Activated naive CD4-positive, alpha-beta T cell treated with anti-CD3 and anti-CD28 coated beads, Interleukin-2, amount 10 ng/mL, durations not matched to agents 7 days and 5 days (primary cell): ENCODE results near the gene MICAL2.

Experiments used
- CTCF ChIA-PET: fragments of 350-600 bp; sonication (Branson Sonifier 250); formaldehyde crosslinking; loops from one replicate; lab custom pipeline; 2021; ENCODE audit warnings: antibody characterized with exemption; lab: Charles Lee
- DNase-seq: peaks from one replicate; pipeline ENCODE4 v3.0.0-alpha.2; 2020
- H3K27ac Mint-ChIP-seq: one replicate; pipeline ENCODE4 v1.8.0; 2021; ENCODE audit warnings: mild to moderate bottlenecking, moderate library complexity, mixed read lengths
- H3K27me3 Mint-ChIP-seq: one replicate; pipeline ENCODE4 v1.8.0; 2021; ENCODE audit warnings: mild to moderate bottlenecking, mixed read lengths
- H3K36me3 Mint-ChIP-seq: one replicate; pipeline ENCODE4 v1.8.0; 2021; ENCODE audit warnings: mixed read lengths
- H3K4me1 Mint-ChIP-seq: one replicate; pipeline ENCODE4 v1.8.0; 2021; ENCODE audit warnings: mixed read lengths
- H3K4me3 Mint-ChIP-seq: one replicate; pipeline ENCODE4 v1.8.0; 2021; ENCODE audit warnings: mild to moderate bottlenecking, moderate library complexity, mixed read lengths
- H3K9me3 Mint-ChIP-seq: one replicate; pipeline ENCODE4 v1.8.0; 2021; ENCODE audit warnings: mixed read lengths

MICAL2 gene

DNA sequence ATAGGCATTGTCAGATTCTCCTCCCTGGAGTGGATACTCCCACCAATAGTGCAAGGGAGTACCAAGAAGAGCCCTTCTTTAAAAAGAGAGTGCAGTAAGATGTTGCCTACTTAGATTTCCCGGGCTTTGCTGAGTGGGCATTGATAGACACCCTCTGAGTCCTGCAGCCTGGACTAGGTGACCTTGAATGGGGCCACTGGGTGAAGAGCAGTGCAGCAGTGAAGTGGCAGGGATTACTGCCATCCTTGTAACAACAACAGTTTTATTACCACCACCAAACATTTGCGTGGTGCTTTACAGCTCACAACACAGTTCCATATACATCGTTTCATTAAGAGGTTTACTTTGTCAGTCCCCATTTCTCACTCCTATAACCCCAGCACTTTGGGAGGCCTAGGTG is 59.4 kb downstream of the MICAL2 start:
- peaks cover 6% of the 10 kb centered on the region for H3K36me3 Mint-ChIP-seq
- no peak overlapping the region for H3K27ac Mint-ChIP-seq
- no peaks in the 10 kb centered on the region for H3K27me3 Mint-ChIP-seq

GRCh38 chr11:12170501-12170900 is 60.1 kb downstream of the MICAL2 start:
- peaks cover 6% of the 10 kb centered on the region for H3K36me3 Mint-ChIP-seq
- H3K9me3 Mint-ChIP-seq: peaks cover 3% of the 10 kb centered on the region
- H3K27ac Mint-ChIP-seq: no peak overlapping the region
- CTCF ChIA-PET: interaction anchor here (3.4 kb wide), 1 partner anchor 66 kb away, joined by 11 read pairs; no protein-coding TSS in a partner anchor
- no peaks in the 10 kb centered on the region for H3K27me3 Mint-ChIP-seq
- peaks cover 36% of the 10 kb centered on the region for H3K4me1 Mint-ChIP-seq
- DNase-seq: no peak
- no peak overlapping the region for H3K4me3 Mint-ChIP-seq

More for the DNA sequence above, 59.4 kb downstream of the MICAL2 start:
- no peak overlapping the region for H3K4me3 Mint-ChIP-seq
- H3K4me1 Mint-ChIP-seq: peaks cover 31% of the 10 kb centered on the region
- no peak for DNase-seq
- CTCF ChIA-PET: no interaction called here
- peaks cover 3% of the 10 kb centered on the region for H3K9me3 Mint-ChIP-seq

GRCh38 chr11:12170984-12171383 is 60.6 kb downstream of the MICAL2 start:
- no peaks in the 10 kb centered on the region for H3K27me3 Mint-ChIP-seq
- H3K4me3 Mint-ChIP-seq: no peak overlapping the region
- peaks cover 6% of the 10 kb centered on the region for H3K36me3 Mint-ChIP-seq
- H3K4me1 Mint-ChIP-seq: peaks cover 41% of the 10 kb centered on the region
- H3K27ac Mint-ChIP-seq: no peak overlapping the region
- peaks cover 3% of the 10 kb centered on the region for H3K9me3 Mint-ChIP-seq
- no peak for DNase-seq
- CTCF ChIA-PET: interaction anchor here (1.5 to 3.4 kb wide), 2 partner anchors 20 to 65 kb away, joined by 5 to 11 read pairs; no protein-coding TSS in a partner anchor

DNA sequence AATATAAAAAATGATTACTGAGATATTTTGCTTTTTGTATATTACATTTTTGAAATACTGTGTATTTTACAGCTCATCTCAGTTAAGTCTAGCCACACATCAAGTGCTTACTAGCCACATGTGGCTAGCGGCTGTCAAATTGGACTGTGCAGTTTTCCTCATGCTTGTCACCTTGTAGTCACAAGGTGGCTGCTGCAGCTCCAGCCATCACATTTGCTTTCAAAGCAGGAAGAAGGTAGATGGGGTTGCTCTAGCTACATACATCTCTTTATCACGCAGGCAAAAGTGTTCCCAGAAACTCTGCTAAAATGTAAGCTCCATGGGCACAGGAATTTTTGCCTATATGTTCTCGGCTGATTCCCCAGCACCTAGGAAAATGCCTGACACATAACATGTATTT is 61.5 kb downstream of the MICAL2 start:
- H3K27ac Mint-ChIP-seq: no peak overlapping the region
- CTCF ChIA-PET: interaction anchor here (1.0 to 3.4 kb wide), 5 partner anchors 15 to 85 kb away, joined by 3 to 11 read pairs (median 3); no protein-coding TSS in a partner anchor
- peaks cover 10% of the 10 kb centered on the region for H3K36me3 Mint-ChIP-seq
- H3K9me3 Mint-ChIP-seq: peaks cover 3% of the 10 kb centered on the region
- H3K4me3 Mint-ChIP-seq: no peak overlapping the region
- H3K4me1 Mint-ChIP-seq: peaks cover 45% of the 10 kb centered on the region
- H3K27me3 Mint-ChIP-seq: no peaks in the 10 kb centered on the region
- no peak for DNase-seq

- CTCF ChIA-PET: interaction anchor here (0.7 to 3.4 kb wide), 8 partner anchors 9 to 86 kb away, joined by 3 to 11 read pairs (median 3); no protein-coding TSS in a partner anchor
- H3K4me1 Mint-ChIP-seq: peaks cover 44% of the 10 kb centered on the region
- H3K36me3 Mint-ChIP-seq: peaks cover 11% of the 10 kb centered on the region
- H3K27ac Mint-ChIP-seq: no peak overlapping the region
- no peak for DNase-seq
- H3K9me3 Mint-ChIP-seq: peaks cover 3% of the 10 kb centered on the region
- no peaks in the 10 kb centered on the region for H3K27me3 Mint-ChIP-seq
- no peak overlapping the region for H3K4me3 Mint-ChIP-seq
Observed at GRCh38 chr11:12172493-12173013, 62.2 kb downstream of the MICAL2 start.

GRCh38 chr11:12173111-12173510 is 62.7 kb downstream of the MICAL2 start:
- no peak for DNase-seq
- H3K27ac Mint-ChIP-seq: no peak overlapping the region

GRCh38 chr11:12174128-12174476 is 63.7 kb downstream of the MICAL2 start:
- H3K27me3 Mint-ChIP-seq: no peaks in the 10 kb centered on the region
- no peak overlapping the region for H3K4me3 Mint-ChIP-seq
- CTCF ChIA-PET: no interaction called here
- H3K27ac Mint-ChIP-seq: peak overlapping the region; percentile 91
- DNase-seq: no peak
- peaks cover 14% of the 10 kb centered on the region for H3K36me3 Mint-ChIP-seq
- H3K4me1 Mint-ChIP-seq: peaks cover 55% of the 10 kb centered on the region
- peaks cover 3% of the 10 kb centered on the region for H3K9me3 Mint-ChIP-seq

More at GRCh38 chr11:12173111-12173510, 62.7 kb downstream of the MICAL2 start:
- Mint-ChIP-seq H3K36me3 (peaks cover 13% of the 10 kb centered on the region), H3K9me3 (peaks cover 3% of the 10 kb centered on the region), H3K4me1 (peaks cover 47% of the 10 kb centered on the region), H3K4me3 (no peak overlapping the region), H3K27me3 (no peaks in the 10 kb centered on the region)
- CTCF ChIA-PET: interaction anchor here (0.7 to 3.4 kb wide), 7 partner anchors 9 to 86 kb away, joined by 3 to 11 read pairs (median 3); no protein-coding TSS in a partner anchor

DNA sequence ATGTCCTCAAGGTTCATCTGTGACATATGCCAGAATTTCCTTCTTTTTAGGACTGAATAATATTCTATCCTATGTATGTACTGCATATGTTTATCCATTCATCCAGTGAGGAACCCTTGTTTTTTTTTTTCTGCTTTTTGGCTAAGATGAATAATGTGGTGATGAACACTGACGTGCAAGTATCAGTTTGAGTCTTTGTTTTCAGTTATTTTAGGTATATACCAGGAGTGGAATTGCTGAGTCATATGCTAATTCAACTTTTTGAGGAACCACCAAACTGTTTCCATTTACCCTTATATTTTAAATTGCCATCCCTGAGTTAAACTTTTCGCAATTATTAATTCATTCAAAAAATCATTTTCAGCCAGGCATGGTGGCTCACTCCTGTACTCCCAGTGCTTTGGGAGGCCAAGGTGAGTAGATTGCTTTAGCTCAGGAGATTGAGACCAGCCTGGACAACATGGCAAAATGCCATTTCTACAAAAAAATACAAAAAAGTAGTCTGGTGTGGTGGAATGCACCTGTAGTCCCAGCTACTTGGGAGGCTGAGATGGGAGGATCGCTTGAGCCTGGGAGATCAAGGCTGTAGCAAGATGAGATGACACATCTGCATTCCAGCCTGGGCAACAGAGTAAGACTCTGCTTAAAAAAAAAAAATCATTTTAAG is 64.2 kb downstream of the MICAL2 start:
- H3K36me3 Mint-ChIP-seq: peaks cover 14% of the 10 kb centered on the region
- DNase-seq: no peak
- H3K27me3 Mint-ChIP-seq: no peaks in the 10 kb centered on the region
- peaks cover 3% of the 10 kb centered on the region for H3K9me3 Mint-ChIP-seq
- H3K4me3 Mint-ChIP-seq: no peak overlapping the region
- CTCF ChIA-PET: interaction anchor here (1.5 kb wide), 1 partner anchor 21 kb away, joined by 5 read pairs; no protein-coding TSS in a partner anchor
- H3K27ac Mint-ChIP-seq: peak overlapping the region; percentile 91
- H3K4me1 Mint-ChIP-seq: peaks cover 60% of the 10 kb centered on the region

- Mint-ChIP-seq H3K9me3 (peaks cover 3% of the 10 kb centered on the region), H3K4me1 (peaks cover 65% of the 10 kb centered on the region), H3K27ac (peak overlapping the region; percentile 91), H3K4me3 (no peak overlapping the region), H3K27me3 (no peaks in the 10 kb centered on the region), H3K36me3 (peaks cover 14% of the 10 kb centered on the region)
- peak; percentile 37 for DNase-seq
- CTCF ChIA-PET: interaction anchor here (0.9 to 1.5 kb wide), 5 partner anchors 19 to 128 kb away, joined by 3 to 5 read pairs (median 3); no protein-coding TSS in a partner anchor
Observed at GRCh38 chr11:12175694-12176241, 65.4 kb downstream of the MICAL2 start.

DNA sequence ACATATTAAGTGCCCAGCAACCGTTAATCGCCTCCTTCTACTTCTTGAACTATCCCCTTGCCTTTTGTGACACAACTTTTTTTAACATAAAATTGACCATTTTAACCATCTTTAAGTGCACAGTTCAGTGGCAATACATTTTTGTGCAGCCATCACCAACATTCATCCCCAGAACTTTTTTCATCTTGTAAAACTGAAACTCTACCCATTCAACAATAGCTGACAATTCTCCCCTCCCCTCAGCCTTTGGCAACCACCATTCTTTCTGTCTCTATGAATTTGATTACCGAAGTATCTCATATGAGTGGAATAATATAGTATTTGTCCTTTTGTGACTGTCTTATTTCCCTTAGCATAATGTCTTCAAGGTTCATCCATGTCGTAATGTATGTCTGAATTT is 66.0 kb downstream of the MICAL2 start:
- Mint-ChIP-seq H3K36me3 (peaks cover 14% of the 10 kb centered on the region), H3K9me3 (peaks cover 3% of the 10 kb centered on the region), H3K4me1 (peaks cover 65% of the 10 kb centered on the region), H3K27me3 (no peaks in the 10 kb centered on the region), H3K4me3 (no peak overlapping the region), H3K27ac (peak overlapping the region; percentile 91)
- DNase-seq: no peak
- CTCF ChIA-PET: interaction anchor here (0.9 to 1.5 kb wide), 5 partner anchors 19 to 128 kb away, joined by 3 to 5 read pairs (median 3); no protein-coding TSS in a partner anchor

DNA sequence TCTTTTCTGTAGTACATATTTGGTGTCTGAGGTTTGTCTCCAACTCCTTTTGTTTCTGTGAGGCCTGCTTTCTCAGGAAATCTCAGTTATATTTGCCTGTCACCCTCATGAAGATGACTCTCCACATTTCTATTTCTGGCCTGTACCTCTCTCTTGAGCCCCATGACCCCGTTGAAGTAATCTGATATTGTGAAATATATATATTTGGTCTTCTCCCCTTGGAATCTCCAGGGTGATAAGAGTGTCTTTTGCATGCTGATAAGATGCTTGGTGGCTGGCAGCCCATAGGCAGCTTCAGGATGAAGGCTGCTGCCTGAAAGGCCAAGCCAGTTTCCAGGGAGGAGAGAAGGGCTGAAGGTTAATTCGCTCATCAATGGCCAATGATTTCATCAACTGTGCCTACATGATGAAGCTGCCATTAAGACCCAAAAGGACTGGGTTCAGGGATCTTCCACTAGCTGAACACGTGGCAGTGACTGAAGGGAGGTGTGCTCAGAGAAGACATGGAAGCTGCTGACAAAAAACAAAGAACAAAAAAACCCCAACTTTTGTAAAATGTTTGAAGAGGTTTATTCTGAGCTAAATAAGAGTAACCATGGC is 67.4 kb downstream of the MICAL2 start:
- H3K27me3 Mint-ChIP-seq: no peaks in the 10 kb centered on the region
- CTCF ChIA-PET: interaction anchor here (0.7 to 2.0 kb wide), 7 partner anchors 12 to 648 kb away, joined by 3 to 7 read pairs (median 3); no protein-coding TSS in a partner anchor
- H3K27ac Mint-ChIP-seq: no peak overlapping the region
- H3K4me3 Mint-ChIP-seq: no peak overlapping the region
- peaks cover 14% of the 10 kb centered on the region for H3K36me3 Mint-ChIP-seq
- H3K9me3 Mint-ChIP-seq: no peaks in the 10 kb centered on the region
- no peak for DNase-seq
- H3K4me1 Mint-ChIP-seq: peaks cover 62% of the 10 kb centered on the region

DNA sequence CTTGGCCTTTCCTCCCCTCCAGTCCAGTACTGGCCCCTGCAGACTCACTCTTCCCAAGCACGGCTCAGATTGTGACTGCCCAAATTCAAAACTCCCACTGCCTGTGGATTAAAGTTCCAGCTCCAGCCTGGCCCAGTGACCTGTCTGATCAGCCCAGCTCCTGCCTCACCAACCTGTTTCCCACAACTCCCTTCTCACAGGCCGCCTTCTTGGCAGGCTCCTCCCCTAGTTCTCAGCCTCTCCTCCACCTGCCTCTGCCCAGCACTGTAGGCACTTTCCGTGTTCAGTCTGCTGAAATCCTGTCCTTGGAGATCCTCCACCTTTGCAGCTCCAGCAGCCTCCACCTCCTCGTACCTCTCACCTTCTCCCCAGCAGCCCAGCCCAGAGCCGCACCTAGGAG is 68.6 kb downstream of the MICAL2 start:
- no peak overlapping the region for H3K27ac Mint-ChIP-seq
- H3K4me3 Mint-ChIP-seq: no peak overlapping the region
- no peak for DNase-seq
- no peaks in the 10 kb centered on the region for H3K9me3 Mint-ChIP-seq
- H3K27me3 Mint-ChIP-seq: no peaks in the 10 kb centered on the region
- peaks cover 14% of the 10 kb centered on the region for H3K36me3 Mint-ChIP-seq
- peaks cover 56% of the 10 kb centered on the region for H3K4me1 Mint-ChIP-seq
- CTCF ChIA-PET: interaction anchor here (0.6 to 3.1 kb wide), 9 partner anchors 14 to 1268 kb away, joined by 3 to 14 read pairs (median 3); no protein-coding TSS in a partner anchor

DNA sequence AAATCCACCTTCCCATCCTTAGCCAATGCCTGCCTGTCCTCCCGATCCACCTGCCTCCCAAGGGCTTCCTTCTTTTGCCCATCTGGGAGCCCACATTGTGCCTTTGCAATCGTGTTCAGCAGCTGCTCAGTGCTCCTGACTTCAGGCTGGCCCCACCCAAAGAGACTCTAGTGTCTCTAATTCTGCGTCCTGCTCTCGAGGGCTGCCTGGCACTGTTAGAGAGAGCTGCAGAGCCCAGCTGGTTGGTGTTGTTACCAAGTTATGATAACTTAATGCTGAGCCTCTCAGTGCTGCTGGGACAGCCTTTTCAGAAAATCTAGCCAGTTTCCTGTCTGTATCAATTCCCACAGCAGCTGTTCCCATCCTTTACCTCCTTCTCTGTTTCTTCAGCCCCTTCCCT is 69.1 kb downstream of the MICAL2 start:
- peaks cover 51% of the 10 kb centered on the region for H3K4me1 Mint-ChIP-seq
- peaks cover 12% of the 10 kb centered on the region for H3K36me3 Mint-ChIP-seq
- CTCF ChIA-PET: interaction anchor here (1.0 to 3.1 kb wide), 4 partner anchors 13 to 135 kb away, joined by 3 to 14 read pairs (median 4); no protein-coding TSS in a partner anchor
- no peaks in the 10 kb centered on the region for H3K27me3 Mint-ChIP-seq
- H3K27ac Mint-ChIP-seq: no peak overlapping the region
- no peaks in the 10 kb centered on the region for H3K9me3 Mint-ChIP-seq
- DNase-seq: no peak
- no peak overlapping the region for H3K4me3 Mint-ChIP-seq
